Colonic mucosa (tissue), 4 donors: ENCODE measurements around the gene CFAP61. TPM values are rescaled to one million over a fixed set of nuclear protein-coding genes. Genes with fewer than 3 reads are reported as not detected.
"Not testable (repeated sequence)": the region's sequence is repeated elsewhere in the genome, so short reads cannot be mapped to it uniquely, and the experiment has no call there.

Source experiments
- DNase-seq: peaks from one replicate; pipeline ENCODE4 v3.0.0-alpha.2; 2020
- H3K27ac ChIP-seq: fragments of 200-600 bp; one replicate; pipeline ENCODE4 v1.8.0; 2021
- H3K27me3 ChIP-seq: fragments of 200-600 bp; one replicate; pipeline ENCODE4 v1.8.0; 2021
- H3K36me3 ChIP-seq: fragments of 200-600 bp; one replicate; pipeline ENCODE4 v1.8.0; 2021
- H3K4me1 ChIP-seq: fragments of 200-600 bp; one replicate; pipeline ENCODE4 v1.8.0; 2021; ENCODE audit warnings: mild to moderate bottlenecking
- H3K4me3 ChIP-seq: fragments of 200-600 bp; one replicate; pipeline ENCODE4 v1.8.0; 2021
- H3K9ac ChIP-seq, 2 donors: one replicate each; pipeline ENCODE4 v1.7.0; 2013; ENCODE audit warnings: control low read depth in 2 of 2, low read depth in 2 of 2, low read length in 2 of 2
- H3K9me3 ChIP-seq: fragments of 200-600 bp; one replicate; pipeline ENCODE4 v1.8.0; 2021
- intact Hi-C: fragments of 100-400 bp; cut with DNase I; formaldehyde crosslinking; loops from one replicate; pipeline ENCODE4 v1.14.1; 2022
- total RNA-seq, 2 donors: library from RNA; stranded (reverse); fragmentation: NEBNext Ultra II Directional in 1 of 2; extraction: Animal tissue kit (Norgen Biotek cat#: 25700) in 1 of 2; gene quantifications; one replicate each; pipeline ENCODE4 v1.2.1, GENCODE V29; 2021
- TF ChIP-seq, protein P1 (sequence below): fragments of 200-600 bp; IDR thresholded peaks from one replicate; pipeline ENCODE4 v1.8.0; 2022; ENCODE audit warnings: antibody characterized with exemption, mild to moderate bottlenecking
- donor health status: healthy.
- donor health status: DM: no; HTN: no; CAD: no.
- donor health status: DM: no; HTN: no; CAD: no.

CFAP61 gene
- total RNA-seq, 2 donors from 2014 or later = 0.32 TPM; not detected in 1

DNA sequence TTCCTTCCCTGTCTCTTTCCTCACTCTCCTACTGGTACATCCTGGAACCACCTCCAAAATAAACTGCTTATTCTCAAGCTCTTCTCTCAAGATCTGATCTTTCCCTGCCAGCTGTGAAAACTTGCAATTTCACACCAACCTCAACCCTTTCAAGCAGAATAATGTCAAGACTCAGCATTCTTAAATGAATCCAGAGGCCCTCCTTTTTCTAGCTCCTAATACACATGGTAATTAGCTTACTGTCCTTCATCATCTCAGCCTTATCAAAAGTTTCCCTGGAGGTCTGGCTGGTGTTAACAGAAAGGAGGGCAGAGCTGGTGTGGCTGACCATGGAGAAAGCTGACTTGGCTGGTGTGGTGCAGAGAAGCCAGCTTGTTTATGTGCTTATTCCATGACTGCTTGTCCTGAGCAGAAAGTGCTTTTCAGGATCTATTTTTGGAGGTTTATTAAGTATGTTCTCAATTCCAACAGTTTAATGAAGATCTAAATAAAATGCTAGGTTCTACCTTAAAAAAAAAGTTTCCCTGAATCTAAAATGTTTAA is 50.5 kb downstream of the CFAP61 start:
- H3K9ac ChIP-seq = no peak overlapping the region
- intact Hi-C loops = no loop called here
- no peaks in the 10 kb centered on the region for H3K27me3 ChIP-seq
- TF ChIP-seq, protein P1, sequence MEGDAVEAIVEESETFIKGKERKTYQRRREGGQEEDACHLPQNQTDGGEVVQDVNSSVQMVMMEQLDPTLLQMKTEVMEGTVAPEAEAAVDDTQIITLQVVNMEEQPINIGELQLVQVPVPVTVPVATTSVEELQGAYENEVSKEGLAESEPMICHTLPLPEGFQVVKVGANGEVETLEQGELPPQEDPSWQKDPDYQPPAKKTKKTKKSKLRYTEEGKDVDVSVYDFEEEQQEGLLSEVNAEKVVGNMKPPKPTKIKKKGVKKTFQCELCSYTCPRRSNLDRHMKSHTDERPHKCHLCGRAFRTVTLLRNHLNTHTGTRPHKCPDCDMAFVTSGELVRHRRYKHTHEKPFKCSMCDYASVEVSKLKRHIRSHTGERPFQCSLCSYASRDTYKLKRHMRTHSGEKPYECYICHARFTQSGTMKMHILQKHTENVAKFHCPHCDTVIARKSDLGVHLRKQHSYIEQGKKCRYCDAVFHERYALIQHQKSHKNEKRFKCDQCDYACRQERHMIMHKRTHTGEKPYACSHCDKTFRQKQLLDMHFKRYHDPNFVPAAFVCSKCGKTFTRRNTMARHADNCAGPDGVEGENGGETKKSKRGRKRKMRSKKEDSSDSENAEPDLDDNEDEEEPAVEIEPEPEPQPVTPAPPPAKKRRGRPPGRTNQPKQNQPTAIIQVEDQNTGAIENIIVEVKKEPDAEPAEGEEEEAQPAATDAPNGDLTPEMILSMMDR = no peak
- no peaks in the 10 kb centered on the region for H3K9me3 ChIP-seq
- H3K4me1 ChIP-seq = no peaks in the 10 kb centered on the region
- DNase-seq = no peak
- H3K27ac ChIP-seq = no peak overlapping the region
- H3K36me3 ChIP-seq = no peaks in the 10 kb centered on the region
- no peak overlapping the region for H3K4me3 ChIP-seq

DNA sequence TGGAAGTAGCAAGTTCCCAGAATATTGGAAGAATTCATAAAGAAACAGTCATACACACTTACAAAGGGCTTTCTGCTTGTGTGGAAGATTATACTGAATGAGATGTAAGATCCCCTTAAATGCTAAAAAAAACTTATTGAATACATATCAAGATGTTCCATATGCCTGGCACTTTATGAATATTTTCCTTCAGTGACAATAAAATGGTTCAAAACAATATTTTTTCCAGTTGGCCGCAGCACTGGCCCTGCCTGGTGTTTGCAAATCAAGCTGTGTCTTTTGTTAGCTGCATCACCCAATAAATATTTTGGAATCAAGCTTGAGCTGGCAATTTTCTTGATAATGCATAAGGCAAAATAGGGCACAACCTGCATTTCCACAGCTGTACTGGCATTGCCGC is 51.2 kb downstream of the CFAP61 start:
- H3K4me3 ChIP-seq = no peak overlapping the region
- intact Hi-C loops = no loop called here
- no peak overlapping the region for H3K9ac ChIP-seq
- TF ChIP-seq, protein P1 = no peak
- no peaks in the 10 kb centered on the region for H3K27me3 ChIP-seq
- no peak overlapping the region for H3K27ac ChIP-seq
- DNase-seq = no peak
- no peaks in the 10 kb centered on the region for H3K4me1 ChIP-seq
- no peaks in the 10 kb centered on the region for H3K9me3 ChIP-seq
- H3K36me3 ChIP-seq = no peaks in the 10 kb centered on the region

DNA sequence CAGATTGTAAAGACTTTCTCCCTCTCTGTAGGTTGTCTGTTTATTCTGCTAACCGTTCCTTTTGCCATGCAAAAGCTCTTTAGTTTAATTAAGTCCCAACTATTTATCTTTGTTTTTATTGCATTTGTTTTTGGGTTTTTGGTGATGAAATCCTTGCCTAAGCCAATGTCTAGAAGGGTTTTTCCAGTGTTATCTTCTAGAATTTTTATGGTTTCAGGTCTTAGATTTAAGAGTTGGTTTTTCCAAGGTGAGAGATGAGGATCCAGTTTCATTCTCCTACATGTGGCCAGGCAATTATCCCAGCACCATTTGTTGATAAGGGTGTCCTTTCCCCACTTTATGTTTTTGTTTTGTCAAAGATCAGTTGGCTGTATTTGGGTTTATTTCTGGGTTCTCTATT is 70.9 kb downstream of the CFAP61 start:
- H3K27me3 ChIP-seq, H3K9ac ChIP-seq, H3K4me1 ChIP-seq, intact Hi-C loops, H3K27ac ChIP-seq, H3K9me3 ChIP-seq, DNase-seq, H3K36me3 ChIP-seq, H3K4me3 ChIP-seq: not testable (repeated sequence)

DNA sequence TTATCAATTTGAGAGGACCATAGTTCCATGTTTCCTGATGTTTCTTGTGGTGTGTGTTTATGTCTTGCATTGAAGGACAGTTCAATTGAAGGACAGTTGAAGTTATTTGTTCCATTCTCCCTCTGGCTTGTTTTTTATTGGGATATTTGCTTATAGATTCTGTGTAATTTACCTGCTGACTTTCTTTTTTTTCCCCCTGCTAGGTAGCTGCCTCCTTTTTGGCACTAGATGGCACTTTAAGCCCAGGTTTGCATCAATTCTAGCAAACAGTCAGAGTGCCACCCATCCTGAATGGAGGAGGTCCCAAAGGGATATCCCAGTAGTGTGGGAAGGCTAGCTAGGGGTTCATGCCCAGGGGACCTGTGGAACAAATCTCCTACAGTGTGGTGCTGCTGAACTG is 78.1 kb downstream of the CFAP61 start:
- Histone ChIP-seq H3K9ac (no peak overlapping the region), H3K27ac (no peak overlapping the region), H3K9me3 (no peaks in the 10 kb centered on the region), H3K36me3 (no peaks in the 10 kb centered on the region), H3K4me3 (no peak overlapping the region), H3K4me1 (no peaks in the 10 kb centered on the region), H3K27me3 (no peaks in the 10 kb centered on the region)
- intact Hi-C loops = loop anchor here (5.0 kb wide), 1 partner anchor 107 kb away; no protein-coding TSS in a partner anchor
- TF ChIP-seq, protein P1 = peak; percentile 33
- no peak for DNase-seq

DNA sequence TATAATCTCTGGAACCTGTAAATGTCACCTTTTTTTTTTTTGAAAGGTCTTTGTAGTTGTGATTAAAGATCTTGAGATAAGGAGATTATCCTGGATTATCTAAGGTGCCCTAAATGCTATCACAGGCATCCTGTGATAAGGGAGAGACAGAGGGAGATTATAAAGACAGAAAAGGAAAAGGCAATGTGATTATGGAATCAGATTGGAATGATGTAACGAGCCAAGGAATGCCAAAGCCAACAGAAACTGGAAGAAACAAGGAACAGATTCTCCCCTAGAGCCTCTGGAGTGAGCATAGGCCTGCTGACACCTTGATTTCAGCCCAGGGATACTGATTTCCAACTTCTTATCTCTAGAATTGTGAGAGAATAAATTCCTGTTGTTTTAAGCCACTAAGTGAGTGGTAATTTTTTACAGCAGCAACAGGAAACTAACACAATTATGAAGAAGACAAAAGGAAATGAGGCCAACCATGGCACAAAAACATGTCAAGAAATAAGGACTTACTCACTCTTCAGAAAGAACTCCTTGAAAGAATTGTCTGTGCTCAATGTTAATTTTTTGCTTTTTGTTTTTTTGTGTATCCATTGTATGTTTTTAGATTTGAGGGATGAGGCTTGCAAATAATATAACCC is 82.7 kb downstream of the CFAP61 start:
- Histone ChIP-seq H3K4me1 (no peaks in the 10 kb centered on the region), H3K36me3 (no peaks in the 10 kb centered on the region), H3K27me3 (no peaks in the 10 kb centered on the region), H3K9me3 (no peaks in the 10 kb centered on the region), H3K4me3 (no peak overlapping the region), H3K27ac (no peak overlapping the region), H3K9ac (no peak overlapping the region)
- intact Hi-C loops = loop anchor here (5.0 kb wide), 1 partner anchor 102 kb away; no protein-coding TSS in a partner anchor
- DNase-seq = no peak
- TF ChIP-seq, protein P1 = no peak

DNA sequence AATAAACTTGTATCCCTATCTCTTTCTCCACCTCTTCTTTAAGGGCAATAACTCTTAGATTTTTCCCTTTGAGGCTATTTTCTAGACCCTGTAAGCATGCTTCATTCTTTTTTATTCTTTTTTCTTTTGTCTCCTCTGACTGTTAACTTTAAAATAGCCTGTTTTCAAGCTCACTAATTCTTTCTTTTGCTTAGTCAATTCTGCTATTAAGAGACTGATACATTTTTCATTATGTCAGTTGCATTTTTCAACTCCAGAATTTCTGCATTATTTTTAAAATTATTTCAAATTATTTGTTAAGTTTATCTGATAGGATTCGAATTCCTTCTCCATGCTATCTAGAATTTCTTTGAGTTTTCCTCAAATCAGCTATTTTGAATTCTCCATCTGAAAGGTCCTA is 84.0 kb downstream of the CFAP61 start:
- no peaks in the 10 kb centered on the region for H3K4me1 ChIP-seq
- intact Hi-C loops = no loop called here
- TF ChIP-seq, protein P1 = no peak

More for the DNA sequence above, 84.0 kb downstream of the CFAP61 start:
- Histone ChIP-seq H3K9me3 (no peaks in the 10 kb centered on the region), H3K27me3 (no peaks in the 10 kb centered on the region), H3K36me3 (no peaks in the 10 kb centered on the region), H3K27ac (no peak overlapping the region), H3K4me3 (no peak overlapping the region), H3K9ac (no peak overlapping the region)
- DNase-seq = no peak
